NK-92 treated with Interleukin-12 subunit alpha and Interleukin-12 subunit beta, amount 100 ng/mL, for 24 hours (cell line): ENCODE measurements around the gene PLEKHA5.

Source experiments
- DNase-seq: peaks from one replicate; lab custom pipeline; 2025; lab: John Stamatoyannopoulos, UW

The PLEKHA5 gene

DNA sequence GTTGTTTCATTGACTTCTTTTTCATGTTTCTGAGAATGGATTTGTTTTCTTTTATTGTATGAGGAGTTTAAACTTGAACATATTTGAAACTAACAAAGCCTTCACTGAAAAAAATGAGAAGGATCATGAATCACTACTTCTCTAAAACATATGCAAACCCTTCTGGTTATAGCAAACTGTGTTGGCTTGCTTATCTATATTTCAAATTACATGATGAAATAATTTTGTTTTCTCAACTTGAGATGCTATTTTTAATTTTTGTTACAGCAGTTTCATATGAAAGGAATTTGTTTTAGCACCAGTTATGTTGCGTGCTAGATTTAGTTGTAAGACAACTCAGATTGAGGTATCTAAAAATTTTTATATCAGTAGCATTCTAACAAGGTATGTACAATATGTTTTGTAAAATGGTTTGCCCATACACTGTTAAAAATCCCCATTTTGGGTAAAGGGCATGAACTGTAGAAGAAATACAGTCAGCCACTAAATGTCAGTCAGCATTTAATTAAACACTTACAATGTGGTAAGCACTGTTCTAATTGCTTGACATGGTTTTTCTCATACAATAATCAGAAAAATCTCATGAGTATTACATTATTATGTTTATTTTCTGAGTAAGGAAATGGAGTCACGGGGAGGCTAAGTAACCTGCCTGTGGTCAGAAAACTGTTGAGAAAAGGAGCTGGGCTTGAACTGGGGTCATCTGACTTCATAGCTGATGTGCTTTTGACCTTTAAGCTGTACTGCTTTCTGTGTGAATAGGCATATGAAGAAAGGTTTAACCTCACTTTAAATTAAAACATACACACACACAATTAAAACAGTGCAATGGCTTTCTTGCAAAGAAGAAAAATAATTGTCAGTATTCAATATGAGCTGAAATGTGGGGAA is 105.7 kb downstream of the PLEKHA5 start:
- DNase-seq, result no peak

DNA sequence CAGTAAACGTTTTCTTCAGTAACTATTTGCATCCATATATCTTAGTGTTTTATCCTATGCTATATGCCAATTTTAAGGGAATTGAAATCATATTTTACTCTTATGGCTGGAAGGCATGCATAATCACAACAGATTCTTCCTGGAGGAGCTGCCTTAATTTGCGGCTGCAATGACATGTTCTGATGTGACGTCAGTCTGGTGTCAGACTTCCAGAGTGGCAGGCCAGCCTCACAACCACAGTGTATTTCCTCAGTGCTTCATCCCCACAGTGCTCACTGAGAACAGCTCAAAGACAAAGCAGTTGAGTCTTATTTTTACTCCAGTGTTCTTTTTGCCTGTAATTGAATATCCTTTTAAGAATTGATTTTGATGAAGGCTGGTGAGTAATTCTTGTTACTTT is 107.1 kb downstream of the PLEKHA5 start:
- DNase-seq, result no peak

DNA sequence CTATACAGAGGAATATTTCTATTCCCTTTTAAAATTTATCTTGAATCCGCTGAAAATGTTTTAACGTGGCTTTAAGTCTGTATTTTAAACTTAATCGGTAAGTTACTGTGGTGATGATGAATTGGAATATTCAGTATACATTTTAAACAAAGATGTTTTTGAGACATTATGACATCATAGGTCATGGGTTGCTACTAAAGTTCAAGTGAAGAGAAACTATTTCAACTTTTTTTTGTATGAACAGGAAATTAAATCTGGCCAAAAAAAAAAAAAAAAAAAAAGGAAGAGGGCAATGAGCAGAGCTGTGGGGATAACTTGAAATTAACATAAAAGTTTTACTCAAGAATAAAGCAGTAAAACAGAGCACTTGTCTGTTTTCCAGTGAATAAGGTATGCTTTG is 109.0 kb downstream of the PLEKHA5 start:
- DNase-seq, result no peak

DNA sequence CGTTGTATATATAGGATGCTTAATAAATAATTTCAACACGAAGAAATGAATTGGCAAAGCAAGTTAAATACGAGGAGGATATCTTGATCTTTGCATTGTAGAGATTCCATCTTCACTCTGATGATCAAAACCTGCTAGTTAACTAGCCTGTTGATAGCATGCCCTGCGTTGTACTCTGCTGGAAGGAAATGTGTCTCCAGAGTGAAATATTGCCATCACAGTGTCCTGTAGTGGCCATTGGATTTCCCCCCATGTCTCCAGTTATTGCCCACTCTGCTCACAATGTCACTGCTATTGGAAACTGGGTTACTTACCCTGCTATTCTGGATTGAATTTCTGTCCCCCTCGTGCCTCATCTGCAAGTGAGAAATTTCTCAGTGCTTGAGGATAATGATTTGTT is 109.6 kb downstream of the PLEKHA5 start:
- DNase-seq, result no peak

DNA sequence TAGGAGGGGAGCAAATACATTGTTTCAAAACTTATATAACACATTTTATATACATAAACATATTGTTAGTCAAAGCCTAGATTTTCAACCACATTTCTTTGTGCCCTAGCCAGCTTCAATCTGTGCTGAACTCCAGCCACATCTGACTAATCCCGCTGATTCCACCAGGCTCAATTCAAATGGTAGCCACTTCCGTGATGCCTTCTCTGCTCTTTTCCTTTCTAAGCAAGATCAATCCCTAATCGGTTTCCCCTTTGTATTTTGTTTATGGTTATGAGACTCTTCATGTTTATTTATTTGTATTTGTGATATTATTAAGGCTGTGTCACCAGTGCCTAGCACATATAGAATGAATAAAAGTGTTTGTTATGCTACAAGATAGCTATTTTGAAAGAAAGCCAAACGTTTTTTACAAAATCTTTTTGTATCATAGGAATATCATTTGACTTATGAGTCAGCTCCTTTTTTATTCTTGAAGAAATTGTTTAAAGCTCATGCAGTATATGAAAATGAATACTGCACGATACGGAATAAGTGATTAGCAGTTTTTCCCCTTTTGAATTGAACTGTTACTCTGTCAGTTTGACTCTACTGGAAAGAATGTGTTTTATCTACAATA is 110.2 kb downstream of the PLEKHA5 start:
- DNase-seq, result no peak

DNA sequence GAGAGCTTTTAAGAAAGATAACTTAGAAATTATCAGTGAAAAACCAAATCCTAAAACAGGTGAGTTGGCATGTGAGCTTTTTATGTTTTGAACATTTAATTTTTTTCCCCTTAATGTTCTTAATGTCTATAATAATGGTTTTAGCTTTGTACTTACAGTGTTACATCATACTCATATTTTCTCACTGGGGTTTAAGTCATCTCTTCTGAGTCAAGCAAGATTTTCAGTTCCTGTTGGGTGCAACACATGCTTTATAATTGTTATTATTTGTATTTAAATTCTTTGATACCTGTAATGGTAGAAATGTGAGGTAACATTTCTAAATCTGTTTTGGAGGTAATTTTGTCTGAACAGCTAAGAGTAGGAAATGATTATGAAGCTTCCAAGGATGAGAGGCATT is 113.0 kb downstream of the PLEKHA5 start:
- no peak for DNase-seq

DNA sequence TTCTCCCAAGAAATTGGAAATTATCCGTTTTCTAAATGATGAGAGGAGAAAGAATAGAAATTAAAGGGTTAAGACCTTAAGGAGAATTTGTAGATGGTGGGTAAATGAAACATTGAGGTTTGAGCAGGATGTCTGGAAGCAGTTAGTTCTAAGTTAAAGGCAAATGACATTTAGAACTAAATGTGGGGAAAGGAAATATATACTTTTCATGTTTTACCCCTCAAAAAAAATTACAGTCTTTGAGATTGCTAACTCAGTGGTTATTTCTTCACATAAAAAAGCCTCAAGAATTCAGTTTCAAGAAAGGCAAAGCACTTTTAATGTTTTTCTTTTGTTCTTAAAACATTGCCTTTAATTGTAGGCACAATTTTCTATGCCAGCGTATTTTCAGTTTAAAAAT is 114.0 kb downstream of the PLEKHA5 start:
- no peak for DNase-seq

DNA sequence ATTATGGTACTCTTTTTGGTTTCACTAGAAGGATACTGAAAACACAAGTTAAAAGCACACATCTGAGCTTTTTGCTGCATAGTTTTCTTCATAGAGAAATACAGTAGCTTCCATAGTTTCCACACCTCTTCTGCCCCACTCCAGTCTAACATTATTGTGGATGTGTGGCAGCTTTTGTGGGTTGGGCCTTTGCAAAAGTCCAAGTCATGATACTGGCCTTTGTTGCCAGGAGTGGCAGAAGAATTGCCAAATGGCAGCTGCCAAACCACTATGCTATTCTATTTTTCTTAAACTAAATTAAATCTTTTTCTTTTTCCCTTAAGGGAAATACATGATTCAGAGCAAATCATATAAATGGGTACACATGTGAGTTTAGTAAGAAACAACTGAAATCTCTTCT is 114.8 kb downstream of the PLEKHA5 start:
- DNase-seq, result no peak

DNA sequence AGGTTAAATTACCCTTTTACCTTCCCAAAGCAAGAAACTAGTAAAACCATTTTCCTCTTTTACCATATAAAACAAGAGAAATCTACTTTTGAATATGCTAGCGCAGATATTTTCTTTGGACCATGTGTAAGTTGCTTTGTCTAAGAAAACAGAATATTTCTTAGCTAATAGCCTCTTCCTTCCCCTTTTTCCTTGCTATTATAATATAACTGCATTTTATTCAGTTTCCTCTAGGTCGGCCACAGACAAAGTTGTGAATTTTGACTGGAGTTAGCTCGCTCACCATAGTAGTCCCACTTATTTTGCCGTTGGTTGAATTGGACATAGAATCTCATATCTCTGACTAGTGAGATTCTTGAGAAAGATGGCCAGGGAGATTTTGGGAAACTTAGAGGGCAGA is 115.6 kb downstream of the PLEKHA5 start:
- no peak for DNase-seq

DNA sequence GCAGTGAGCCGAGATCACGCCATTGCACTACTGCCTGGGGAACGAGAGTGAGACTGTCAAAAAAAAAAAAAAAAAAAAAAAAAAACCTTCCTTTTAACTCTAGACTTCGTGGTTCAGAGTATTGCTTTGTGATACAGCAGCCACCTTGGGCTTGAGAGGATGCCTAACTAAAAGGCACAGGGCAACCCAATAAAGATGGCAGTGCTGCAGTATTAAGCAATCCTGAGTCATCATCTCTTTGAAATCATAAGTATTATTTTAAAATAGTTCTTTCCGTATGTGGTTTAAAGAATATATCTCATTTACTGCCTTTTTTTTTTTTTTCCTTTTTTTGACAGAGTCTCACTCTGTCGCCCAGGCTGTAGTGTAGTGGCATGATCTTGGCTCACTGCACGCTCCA is 116.1 kb downstream of the PLEKHA5 start:
- no peak for DNase-seq

DNA sequence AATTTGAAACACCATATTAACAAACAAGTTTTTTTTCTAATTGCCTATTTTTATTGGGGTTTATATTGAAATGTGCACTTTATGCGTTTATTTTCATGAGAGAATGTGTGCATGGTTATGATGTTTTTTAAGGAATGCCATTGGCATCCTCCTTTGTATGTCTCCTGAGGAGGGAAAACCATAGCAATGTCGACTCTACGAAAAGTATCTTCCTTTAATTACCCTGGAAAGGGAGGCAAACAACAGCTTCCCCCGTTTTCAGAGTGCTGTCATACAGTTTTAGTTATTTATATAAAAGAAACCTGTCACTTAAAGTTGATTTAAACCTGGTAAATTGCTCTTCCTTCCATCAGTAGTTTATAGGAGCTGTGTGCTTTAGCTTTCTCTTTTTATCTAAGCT is 117.4 kb downstream of the PLEKHA5 start:
- DNase-seq, result no peak

DNA sequence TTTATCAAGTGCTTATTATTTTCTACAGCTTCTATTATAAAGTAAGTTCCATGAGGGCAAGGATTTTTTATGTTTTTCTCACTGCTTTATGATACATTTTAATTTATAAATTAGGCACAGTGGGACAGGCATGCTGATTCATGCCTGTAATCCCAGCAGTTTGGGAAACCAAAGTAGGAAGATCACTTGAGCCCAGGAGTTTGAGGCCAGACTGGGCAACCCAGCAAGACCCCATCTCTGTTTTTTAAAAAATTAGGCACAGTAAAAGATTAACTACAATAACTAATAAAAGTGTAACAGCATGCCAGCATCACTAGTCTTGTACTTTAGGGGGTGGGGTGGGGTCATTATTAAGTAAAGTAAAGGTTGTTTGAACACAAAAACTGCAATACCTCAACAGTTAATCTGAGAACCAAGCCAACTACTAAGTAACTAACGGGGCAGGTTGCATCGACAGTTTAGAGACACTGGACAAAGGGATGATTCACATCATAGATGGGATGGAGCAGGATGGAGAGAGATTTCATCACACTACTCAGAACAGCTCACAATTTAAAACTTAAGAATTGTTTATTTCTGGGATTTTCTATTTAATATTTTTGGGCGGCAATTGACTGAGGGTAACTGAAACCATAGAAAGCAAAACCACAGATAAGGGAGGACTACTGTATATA is 119.5 kb downstream of the PLEKHA5 start:
- no peak for DNase-seq

DNA sequence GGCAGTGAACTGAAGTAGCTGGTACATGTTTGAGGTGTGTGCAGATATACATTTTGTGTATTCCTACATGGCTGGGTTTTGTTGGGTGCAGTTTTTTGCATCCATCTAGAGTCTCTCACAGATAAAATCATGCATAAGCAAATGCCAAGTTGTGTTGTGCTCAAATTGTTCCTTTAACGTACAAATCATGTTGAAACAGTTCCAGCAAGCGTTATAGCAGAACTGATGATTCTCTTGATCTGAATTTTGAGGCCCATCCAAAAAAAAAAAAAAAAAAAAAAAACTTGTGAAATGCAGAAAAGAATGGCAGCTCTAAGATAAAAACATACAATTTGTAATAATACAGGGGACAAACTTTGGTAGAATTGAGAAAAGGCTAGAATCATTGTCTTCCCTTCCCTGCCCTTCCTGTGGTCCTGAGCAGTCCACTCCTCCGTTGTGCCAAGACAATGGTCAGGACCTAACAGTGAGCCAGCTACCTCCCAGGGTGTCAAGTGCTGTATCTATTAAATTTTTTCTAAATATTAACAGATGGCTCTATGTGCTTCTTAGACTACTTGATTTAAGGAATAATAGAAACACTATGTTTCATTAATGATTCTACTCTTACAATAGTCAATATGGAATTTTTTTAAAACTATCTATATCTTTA is 122.1 kb downstream of the PLEKHA5 start:
- no peak for DNase-seq

DNA sequence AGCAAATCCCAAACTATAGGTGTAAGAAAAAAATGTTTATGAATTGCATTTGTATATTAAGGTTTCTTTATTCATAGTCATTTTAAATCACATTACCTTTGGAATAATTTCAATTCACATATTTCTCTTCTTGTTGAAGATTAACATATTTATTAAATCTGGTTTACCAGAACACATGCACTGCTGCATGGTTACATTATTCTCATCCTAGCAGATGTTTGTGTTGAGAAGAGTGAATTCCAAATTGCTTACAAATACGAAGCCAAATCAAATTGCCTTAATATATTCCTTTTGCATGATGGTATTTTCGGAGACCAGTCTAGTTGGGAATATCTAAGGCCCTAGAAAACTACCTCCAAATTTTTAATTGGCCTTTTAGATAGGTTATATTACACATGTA is 130.6 kb downstream of the PLEKHA5 start:
- DNase-seq, result no peak

DNA sequence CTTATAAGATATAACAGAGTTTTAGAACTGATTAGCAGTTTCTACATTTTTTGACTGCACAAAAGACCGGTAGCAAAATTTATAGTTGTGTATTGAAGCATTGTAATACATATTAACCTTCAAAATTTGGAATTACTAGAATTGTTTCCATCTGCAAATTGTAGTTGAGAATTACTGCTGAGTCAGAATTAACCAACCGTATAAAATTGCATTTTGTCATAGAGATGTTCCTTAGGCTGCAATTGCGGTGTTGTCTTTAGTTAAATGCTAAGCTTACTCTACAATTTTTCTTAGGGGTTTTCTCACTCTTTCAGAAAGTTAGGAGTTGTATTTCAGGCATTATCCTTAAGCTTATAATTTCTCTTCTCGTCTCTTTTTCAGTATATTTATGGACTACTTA is 132.2 kb downstream of the PLEKHA5 start:
- no peak for DNase-seq

DNA sequence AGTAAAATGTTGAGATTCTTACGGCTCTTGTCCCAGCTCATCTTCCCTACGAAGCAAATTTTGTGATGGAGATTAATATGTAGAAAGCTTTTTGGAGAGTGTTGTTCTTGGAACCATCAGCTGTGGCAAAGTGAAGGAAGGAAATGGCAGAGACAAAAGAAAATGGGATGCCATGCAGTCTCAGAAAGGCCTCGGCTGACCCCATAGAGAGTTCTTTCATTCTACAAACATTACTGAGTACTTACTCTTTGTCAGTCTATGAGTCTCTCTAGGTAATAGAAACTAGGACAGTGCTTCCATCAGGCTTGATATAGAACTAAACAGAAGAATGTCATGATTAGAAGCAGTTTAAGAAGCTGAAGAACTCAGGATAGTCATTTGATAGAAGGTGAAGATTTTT is 134.1 kb downstream of the PLEKHA5 start:
- DNase-seq, result no peak

DNA sequence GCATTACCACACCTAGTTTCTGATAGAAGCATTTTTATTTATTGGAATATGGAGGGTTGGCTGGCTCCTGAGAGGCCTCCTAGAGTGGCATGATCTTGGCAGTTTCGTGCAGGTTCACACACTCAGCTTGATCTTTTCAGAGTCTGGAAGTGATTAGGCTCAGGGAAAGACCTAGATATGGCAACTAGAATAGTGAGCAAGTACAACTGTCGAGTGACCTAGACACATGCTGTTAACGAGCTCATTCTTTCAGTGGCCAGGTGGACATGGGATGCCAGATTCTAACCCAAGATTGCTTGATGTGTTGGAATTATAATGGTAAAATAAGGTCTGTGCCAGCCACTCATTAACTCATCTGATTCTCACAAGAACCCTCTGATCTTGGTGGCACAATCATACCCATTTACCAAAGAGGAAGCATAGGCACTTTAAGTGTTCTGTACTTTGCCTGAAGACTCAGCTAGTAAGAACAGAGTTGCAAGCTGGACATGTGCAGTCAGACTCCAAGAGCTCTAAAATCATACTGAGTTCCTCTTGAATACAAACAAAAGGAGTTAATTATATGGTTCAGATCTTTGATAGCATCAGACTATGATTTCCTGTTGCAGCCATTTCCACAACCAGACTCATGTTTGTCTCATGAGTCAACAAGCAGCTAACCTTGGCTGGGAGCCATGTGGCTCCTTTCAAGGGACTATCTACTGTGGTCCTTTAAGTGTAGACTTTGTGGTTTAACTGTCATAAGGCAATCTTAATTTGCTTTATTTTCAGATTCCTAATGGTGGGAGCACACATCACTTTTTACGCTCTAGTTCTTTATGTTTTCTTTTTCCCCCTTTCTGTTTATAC is 144.2 kb downstream of the PLEKHA5 start:
- no peak for DNase-seq

DNA sequence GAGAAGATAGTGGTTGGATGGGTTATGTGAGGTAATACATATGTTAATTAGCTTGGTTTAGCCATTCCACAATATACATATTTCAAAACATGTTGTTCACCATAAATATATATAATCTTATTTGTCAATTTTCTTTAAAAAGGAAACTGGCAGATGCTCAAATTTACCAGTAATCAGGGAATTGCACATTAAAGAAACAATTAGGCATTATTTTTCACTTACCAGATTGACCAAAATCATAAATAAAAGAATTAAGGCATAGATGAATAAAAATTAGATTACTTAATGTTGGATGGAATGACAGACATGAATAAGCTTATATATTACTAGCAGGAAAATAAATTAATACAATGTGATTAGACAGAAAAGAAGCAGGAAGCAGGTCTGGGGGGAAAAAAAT is 147.2 kb downstream of the PLEKHA5 start:
- DNase-seq, result no peak

DNA sequence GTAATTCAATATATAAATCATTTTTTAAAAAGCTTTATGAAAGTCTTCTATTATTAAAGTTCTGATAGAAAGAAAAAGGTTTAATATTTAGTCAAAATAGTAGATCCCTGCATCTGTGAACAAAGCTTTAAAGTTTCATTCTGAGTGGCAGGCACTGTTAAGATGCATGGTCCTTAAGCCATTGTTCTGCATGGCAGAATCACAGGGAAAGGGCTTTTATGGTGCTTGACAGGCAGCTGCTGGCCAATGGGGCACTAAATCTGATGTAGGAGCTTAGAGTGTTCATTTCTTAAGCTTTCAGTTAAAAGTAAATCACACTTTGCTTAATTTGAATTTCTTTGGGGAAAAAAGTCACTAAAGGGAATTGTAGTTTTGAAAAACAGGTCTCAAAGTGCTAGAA is 148.2 kb downstream of the PLEKHA5 start:
- no peak for DNase-seq

DNA sequence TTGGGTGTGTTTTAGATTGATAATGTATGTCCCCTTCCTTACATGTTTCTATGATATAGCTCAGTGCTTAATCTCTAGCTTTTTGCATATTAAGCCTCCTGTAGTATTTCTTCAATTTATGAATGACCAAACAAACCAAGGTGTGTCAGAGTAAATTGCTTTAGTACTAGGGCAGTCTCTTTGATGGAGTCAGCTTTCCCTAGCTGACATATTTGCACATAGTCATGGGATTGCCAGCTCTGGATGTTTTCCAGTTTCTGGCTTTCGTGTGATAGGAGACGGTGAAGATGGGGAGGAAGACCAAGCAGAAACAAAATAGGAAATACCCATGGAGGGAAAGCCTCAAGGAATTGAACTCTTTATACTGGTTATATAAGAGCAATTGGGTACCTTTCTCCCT is 148.9 kb downstream of the PLEKHA5 start:
- DNase-seq, result no peak

DNA sequence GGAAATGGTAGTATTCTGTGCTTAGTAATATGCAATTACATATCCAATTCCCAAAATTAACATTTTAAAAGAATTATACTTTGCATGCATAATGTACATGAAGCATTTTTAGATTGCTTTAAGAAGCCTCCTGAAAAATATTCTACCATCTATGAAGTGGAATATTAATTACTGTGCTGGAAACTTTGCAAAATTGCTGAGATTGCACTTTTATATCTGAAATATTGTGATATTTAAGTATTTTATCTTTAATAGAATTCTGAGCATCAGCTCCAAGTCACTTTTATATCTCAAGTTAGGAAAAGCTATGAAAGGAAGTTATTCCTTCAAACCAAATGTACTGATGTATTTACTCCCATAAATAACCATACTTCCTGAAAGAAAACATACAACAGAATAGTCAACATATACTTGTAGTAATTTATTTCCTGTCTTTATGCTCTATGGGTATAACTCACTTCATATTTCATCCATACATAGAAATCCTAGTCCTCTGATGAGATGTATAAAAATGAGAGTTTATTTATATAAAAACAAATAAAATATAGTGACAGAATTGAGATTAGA is 152.7 kb downstream of the PLEKHA5 start:
- no peak for DNase-seq
